NCI-H2227 treated with DMSO at 0.1 percent for 48 hours (cell line): ENCODE results near the gene MYO10.
"Not testable (repeated sequence)": the region's sequence is repeated elsewhere in the genome, so short reads cannot be mapped to it uniquely, and the experiment has no call there.

Source experiments
- DNase-seq: peaks from one replicate; lab custom pipeline; 2025; lab: John Stamatoyannopoulos, UW

MYO10 gene

GRCh38 chr5:16862777-16863176, 73.3 kb downstream of the MYO10 start:
- DNase-seq, result no peak

- DNase-seq, result no peak
Observed at GRCh38 chr5:16859346-16859745, 76.7 kb downstream of the MYO10 start.

- no peak for DNase-seq
Observed at GRCh38 chr5:16858151-16858550, 77.9 kb downstream of the MYO10 start.

- no peak for DNase-seq
Observed at GRCh38 chr5:16857635-16858034, 78.5 kb downstream of the MYO10 start.

GRCh38 chr5:16856531-16856930, 79.6 kb downstream of the MYO10 start:
- DNase-seq, result no peak

- DNase-seq, result no peak
Observed at GRCh38 chr5:16855898-16856297, 80.2 kb downstream of the MYO10 start.

GRCh38 chr5:16855485-16855884, 80.6 kb downstream of the MYO10 start:
- DNase-seq, result no peak

GRCh38 chr5:16854351-16854750, 81.7 kb downstream of the MYO10 start:
- no peak for DNase-seq

- DNase-seq, result no peak
Observed at GRCh38 chr5:16853518-16853917, 82.6 kb downstream of the MYO10 start.

- DNase-seq, result no peak
Observed at GRCh38 chr5:16852251-16853005, 83.7 kb downstream of the MYO10 start.

- DNase-seq, result no peak
Observed at GRCh38 chr5:16849775-16850174, 86.3 kb downstream of the MYO10 start.

- no peak for DNase-seq
Observed at GRCh38 chr5:16849181-16849580, 86.9 kb downstream of the MYO10 start.

- DNase-seq, result no peak
Observed at GRCh38 chr5:16844952-16845351, 91.1 kb downstream of the MYO10 start.

- no peak for DNase-seq
Observed at GRCh38 chr5:16842896-16843295, 93.2 kb downstream of the MYO10 start.

GRCh38 chr5:16841416-16841815, 94.7 kb downstream of the MYO10 start:
- no peak for DNase-seq

- DNase-seq, result no peak
Observed at GRCh38 chr5:16837305-16837704, 98.8 kb downstream of the MYO10 start.

- DNase-seq, result no peak
Observed at GRCh38 chr5:16834029-16834428, 102.1 kb downstream of the MYO10 start.

GRCh38 chr5:16831326-16831725, 104.8 kb downstream of the MYO10 start:
- DNase-seq, result not testable (repeated sequence)

- DNase-seq, result no peak
Observed at GRCh38 chr5:16827755-16828154, 108.3 kb downstream of the MYO10 start.

GRCh38 chr5:16826379-16827125, 109.5 kb downstream of the MYO10 start:
- no peak for DNase-seq

GRCh38 chr5:16819522-16820167, 116.4 kb downstream of the MYO10 start:
- no peak for DNase-seq

- no peak for DNase-seq
Observed at GRCh38 chr5:16815432-16815831, 120.7 kb downstream of the MYO10 start.

GRCh38 chr5:16812911-16813310, 123.2 kb downstream of the MYO10 start:
- DNase-seq, result no peak
